GM08714 (cell line): ENCODE data around the gene BRD3.

Experiments
- H3K4me3 ChIP-seq: fragments of 200-500 bp; sonication (Bioruptor generic); 2 replicates; pipeline ENCODE4 v1.5.1; 2014; ENCODE audit warnings: mild to moderate bottlenecking, low read length, inconsistent platforms
- ZNF274 ChIP-seq: IDR thresholded peaks from 2 replicates; pipeline ENCODE4 v1.6.1; 2012; ENCODE audit warnings: mild to moderate bottlenecking, low read depth, low read length

The BRD3 gene

GRCh38 chr9:134030821-134031470 is 36.9 kb downstream of the BRD3 start:
- TF ChIP-seq ZNF274, result no peak
- H3K4me3 ChIP-seq, result no peak overlapping the region

- H3K4me3 ChIP-seq, result no peak overlapping the region
- no peak for TF ChIP-seq ZNF274
These were observed 38.3 kb downstream of the BRD3 start for GRCh38 chr9:134029248-134030226.

- H3K4me3 ChIP-seq, result no peak overlapping the region
- no peak for TF ChIP-seq ZNF274
These were observed 39.1 kb downstream of the BRD3 start for GRCh38 chr9:134028575-134029247.

GRCh38 chr9:134028076-134028475 is 39.8 kb downstream of the BRD3 start:
- TF ChIP-seq ZNF274, result no peak

GRCh38 chr9:134027561-134027960 is 40.3 kb downstream of the BRD3 start:
- H3K4me3 ChIP-seq, result no peak overlapping the region
- no peak for TF ChIP-seq ZNF274

More at GRCh38 chr9:134028076-134028475, 39.8 kb downstream of the BRD3 start:
- no peak overlapping the region for H3K4me3 ChIP-seq

GRCh38 chr9:134026981-134027380 is 40.8 kb downstream of the BRD3 start:
- no peak overlapping the region for H3K4me3 ChIP-seq
- TF ChIP-seq ZNF274, result no peak

- TF ChIP-seq ZNF274, result no peak
- H3K4me3 ChIP-seq, result no peak overlapping the region; the same call in 1 of the 2 replicates
These were observed 41.2 kb downstream of the BRD3 start for GRCh38 chr9:134026581-134026980.

GRCh38 chr9:134025606-134026541 is 42.0 kb downstream of the BRD3 start:
- H3K4me3 ChIP-seq, result peak overlapping the region; percentile 87
- TF ChIP-seq ZNF274, result no peak

- no peak for TF ChIP-seq ZNF274
- H3K4me3 ChIP-seq, result peak within 1 kb of the TSS; percentile 87
These were observed 42.8 kb downstream of the BRD3 start, which contains the start of gene BRD3OS for GRCh38 chr9:134024828-134025605. Gene BRD3OS, plus strand, starts transcription at chr9:134025481. Its CDS starts 1,267 bp downstream, at chr9:134026748.

GRCh38 chr9:134024214-134024792 is 43.5 kb downstream of the BRD3 start:
- TF ChIP-seq ZNF274, result no peak
- H3K4me3 ChIP-seq, result peak overlapping the region; percentile 31; the same call in 1 of the 2 replicates

GRCh38 chr9:134014946-134015345 is 52.9 kb downstream of the BRD3 start:
- H3K4me3 ChIP-seq, result no peak overlapping the region
- no peak for TF ChIP-seq ZNF274

- no peak for TF ChIP-seq ZNF274
- no peak overlapping the region for H3K4me3 ChIP-seq
These were observed 56.4 kb downstream of the BRD3 start for GRCh38 chr9:134011401-134011800.
